HCT116 (cell line): ENCODE results near the gene RHOT1. TPM values are rescaled to one million over a fixed set of nuclear protein-coding genes. Genes with fewer than 3 reads are reported as not detected.
A peak's percentile ranks its signal among the peaks of the same experiment; 100 is the strongest.
"Not testable (repeated sequence)": the region's sequence is repeated elsewhere in the genome, so short reads cannot be mapped to it uniquely, and the experiment has no call there.

Experiments used
- ATAC-seq: fragments of 200-7000 bp; cut with Tn5 transposase; 2 replicates; pipeline ENCODE4 v1.9.1; 2020; ENCODE audit warnings: mild to moderate bottlenecking, moderate library complexity
- BruUV-seq: library from RNA; stranded (reverse); fragments of 400-500 nt; replicated peaks from 2 replicates; lab custom pipeline; 2021; lab: Mats Ljungman, UMichigan
- CTCF ChIA-PET: fragments of 300-600 bp; sonication (Branson Sonifier 250); formaldehyde crosslinking; loops from one replicate; lab custom pipeline; 2021; ENCODE audit warnings: antibody characterized with exemption; lab: Charles Lee
- POLR2A ChIA-PET: fragments of 300-600, 350-600 bp; sonication (Branson Sonifier 250); formaldehyde crosslinking; loops from one replicate; lab custom pipeline; 2021; ENCODE audit warnings: antibody characterized with exemption; lab: Charles Lee
- RAD21 ChIA-PET, 2 experiments: fragments of 300-600 bp; sonication (Branson Sonifier 250); formaldehyde crosslinking; loops; one replicate each; lab custom pipeline; 2023; ENCODE audit warnings: low total read pairs in 2 of 2; ENCODE audit not compliant: uncharacterized antibody in 2 of 2, unreplicated experiment in 2 of 2, low non-redundant PET in 1 of 2; lab: Charles Lee
- DNase-seq: peaks from one replicate; pipeline ENCODE4 v3.0.0-alpha.2; 2010; ENCODE audit warnings: low read depth, low spot score
- H2AFZ ChIP-seq: fragments of 200-600 bp; shearing (Covaris generic), sonication (generic); 2 replicates; pipeline ENCODE4 v1.6.1; 2017; ENCODE audit warnings: low read depth, mixed run types, mixed read lengths, antibody characterized with exemption, low read length; ENCODE audit not compliant: poor library complexity, severe bottlenecking
- H3K27ac ChIP-seq: 2 replicates; pipeline ENCODE4 v1.5.1; 2012; ENCODE audit warnings: low read depth, low read length
- H3K27me3 ChIP-seq: fragments of 200-600 bp; sonication (generic); 2 replicates; pipeline ENCODE4 v1.6.1; 2016; ENCODE audit warnings: mixed run types, low read length, mixed read lengths; ENCODE audit not compliant: insufficient read depth
- H3K36me3 ChIP-seq, 2 experiments: fragments of 200-500 bp in 1 of 2; fragments of 200-600 bp in 1 of 2; sonication (Bioruptor generic) in 1 of 2; sonication (generic) in 1 of 2; 2 replicates each; pipeline versions ENCODE4 v1.5.1 to v1.6.1; 2014 to 2016; ENCODE audit warnings: low read length in 2 of 2, inconsistent platforms in 1 of 2, mixed read lengths in 1 of 2, mixed run types in 1 of 2; ENCODE audit not compliant: insufficient read depth in 2 of 2, control insufficient read depth in 1 of 2
- H3K4me1 ChIP-seq, 2 experiments: fragments of 200-600 bp in 1 of 2; sonication (generic) in 1 of 2; 2 replicates each; pipeline versions ENCODE4 v1.5.1 to v1.6.1; 2012 to 2017; ENCODE audit warnings: low read length in 2 of 2, inconsistent platforms in 1 of 2, mild to moderate bottlenecking in 1 of 2, mixed read lengths in 1 of 2, mixed run types in 1 of 2, moderate library complexity in 1 of 2; ENCODE audit not compliant: insufficient read depth in 2 of 2, control insufficient read depth in 1 of 2
- H3K4me2 ChIP-seq: fragments of 200-600 bp; sonication (generic); 2 replicates; pipeline ENCODE4 v1.6.1; 2017; ENCODE audit warnings: mixed run types, low read length, mixed read lengths
- H3K4me3 ChIP-seq, 2 experiments: fragments of 200-600 bp in 1 of 2; sonication (generic) in 1 of 2; replicated peaks in 1 of 2; 2 replicates each; pipeline ENCODE4 v1.5.1; 2011 to 2016; ENCODE audit warnings: low read length in 2 of 2, control low read depth in 1 of 2, low read depth in 1 of 2, mild to moderate bottlenecking in 1 of 2, mixed read lengths in 1 of 2, mixed run types in 1 of 2
- H3K79me2 ChIP-seq: fragments of 200-600 bp; sonication (generic); 2 replicates; pipeline ENCODE4 v1.6.1; 2017; ENCODE audit warnings: mild to moderate bottlenecking, mixed run types, low read length, moderate library complexity, mixed read lengths; ENCODE audit not compliant: insufficient read depth
- H3K9ac ChIP-seq: fragments of 200-600 bp; sonication (generic); 2 replicates; pipeline ENCODE4 v1.6.1; 2016; ENCODE audit warnings: low read length, mixed read lengths
- H3K9me2 ChIP-seq: fragments of 200-600 bp; sonication (generic), shearing (Covaris generic); 2 replicates; pipeline ENCODE4 v1.6.1; 2017; ENCODE audit warnings: mixed run types, mild to moderate bottlenecking, moderate library complexity; ENCODE audit not compliant: insufficient read depth
- H3K9me3 ChIP-seq, 2 experiments: fragments of 200-500 bp in 1 of 2; fragments of 200-600 bp in 1 of 2; sonication (Bioruptor generic) in 1 of 2; sonication (generic) in 1 of 2; 2 replicates each; pipeline ENCODE4 v1.6.1; 2014 to 2017; ENCODE audit warnings: low read length in 2 of 2, mixed read lengths in 2 of 2, inconsistent platforms in 1 of 2, low read depth in 1 of 2, mild to moderate bottlenecking in 1 of 2, mixed run types in 1 of 2, moderate library complexity in 1 of 2; ENCODE audit not compliant: control insufficient read depth in 1 of 2, insufficient read depth in 1 of 2
- H4K20me1 ChIP-seq: fragments of 200-600 bp; sonication (generic), shearing (Covaris generic); 2 replicates; pipeline ENCODE4 v1.6.1; 2017; ENCODE audit warnings: mixed run types, mild to moderate bottlenecking, moderate library complexity; ENCODE audit not compliant: insufficient read depth
- CBX3 ChIP-seq: IDR thresholded peaks from 2 replicates; pipeline ENCODE4 v1.6.1; 2012; ENCODE audit warnings: low read depth
- CTCF ChIP-seq, 3 experiments: fragments of 200-600 bp in 1 of 3; sonication (generic) in 1 of 3; IDR thresholded peaks in 2 of 3; conservative IDR thresholded peaks in 1 of 3; 2 replicates each; pipeline ENCODE4 v1.5.1; 2012 to 2017; ENCODE audit warnings: low read depth in 2 of 3, low read length in 2 of 3, antibody characterized with exemption in 1 of 3, borderline replicate concordance in 1 of 3, control low read depth in 1 of 3, mild to moderate bottlenecking in 1 of 3, mixed read lengths in 1 of 3, mixed run types in 1 of 3, moderate library complexity in 1 of 3; ENCODE audit not compliant: insufficient read depth in 1 of 3
- RAD21 ChIP-seq: IDR thresholded peaks from 2 replicates; pipeline ENCODE4 v1.6.1; 2012; ENCODE audit warnings: low read depth, mild to moderate bottlenecking
- intact Hi-C: fragments of 100-400 bp; cut with micrococcal nuclease; formaldehyde crosslinking; loops from 2 replicates; pipeline ENCODE4 v1.10.0; 2022
- total RNA-seq: library from RNA; stranded (reverse); gene quantifications from one replicate; pipeline ENCODE4 v1.2.1, GENCODE V29; 2021; ENCODE audit not compliant: unreplicated experiment

RHOT1 gene
- total RNA-seq, 1 experiment from 2014 or later: 33.3 TPM

GRCh38 chr17:32128470-32128869 is 13.8 kb upstream of the RHOT1 start:
- H3K9ac ChIP-seq, ATAC-seq, H3K27ac ChIP-seq, H2AFZ ChIP-seq, POLR2A ChIA-PET, intact Hi-C loops, RAD21 ChIA-PET, H3K79me2 ChIP-seq, H3K36me3 ChIP-seq, DNase-seq, H3K9me2 ChIP-seq, BruUV-seq, H3K27me3 ChIP-seq, H4K20me1 ChIP-seq, H3K9me3 ChIP-seq: not testable (repeated sequence)
- Histone ChIP-seq H3K4me2 (peak overlapping the region; percentile 76), H3K4me1 (peaks cover 4 to 13% of the 10 kb centered on the region in 2 experiments; a peak in 2 of 4 replicates), H3K4me3 (peak overlapping the region in 1 of 2 experiments; percentile 68; a peak in 1 of 4 replicates)
- CTCF ChIA-PET: interaction anchor here (1.6 to 1.8 kb wide), 2 partner anchors 10 to 13 kb away, joined by 6 to 8 read pairs; partner anchors contain the start of gene RHOT1

- H3K27ac ChIP-seq, RAD21 ChIA-PET: not testable (repeated sequence)
Measured at GRCh38 chr17:32135497-32136117, 6.7 kb upstream of the RHOT1 start.

More at GRCh38 chr17:32135497-32136117, 6.7 kb upstream of the RHOT1 start:
- H3K9ac ChIP-seq, BruUV-seq, ATAC-seq, DNase-seq, H3K4me2 ChIP-seq, H2AFZ ChIP-seq, intact Hi-C loops, H3K79me2 ChIP-seq, H3K9me2 ChIP-seq, H3K9me3 ChIP-seq, H4K20me1 ChIP-seq, H3K36me3 ChIP-seq, POLR2A ChIA-PET, H3K4me1 ChIP-seq, H3K27me3 ChIP-seq, H3K4me3 ChIP-seq: not testable (repeated sequence)
- TF ChIP-seq CTCF (IDR thresholded peaks at IDR 0.05 in 2 of 3, conservative IDR thresholded peaks at IDR 0.05 in 1 of 3; ENCODE audit: borderline replicate concordance in 1 of 3, insufficient read depth in 1 of 3, low read depth in 2 of 3, low read length in 2 of 3): peak in 1 of 3 experiments; percentile 15; a peak in 2 of 6 replicates
- peak; percentile 80; the same call in 1 of the 2 replicates for TF ChIP-seq CBX3
- TF ChIP-seq RAD21: peak; percentile 41
- CTCF ChIA-PET: interaction anchor here (1.1 kb wide), 1 partner anchor 129 kb away, joined by 4 read pairs; the partner anchor contains the start of gene LRRC37B
